Loucy (cell line): ENCODE measurements around the gene ACAP2.

ENCODE experiments used
- H2AFZ ChIP-seq: fragments of 200-600 bp; sonication (generic); 2 replicates; pipeline ENCODE4 v1.6.0; 2016; ENCODE audit warnings: antibody characterized with exemption, mild to moderate bottlenecking, low read length, moderate library complexity
- H3F3A ChIP-seq: fragments of 200-600 bp; 2 replicates; pipeline ENCODE4 v1.6.0; 2016; ENCODE audit warnings: antibody characterized with exemption, low read depth, mild to moderate bottlenecking
- H3K27me3 ChIP-seq: fragments of 200-600 bp; sonication (generic); 2 replicates; pipeline ENCODE4 v1.6.1; 2014; ENCODE audit warnings: low read length, mild to moderate bottlenecking; ENCODE audit not compliant: insufficient read depth, poor library complexity, severe bottlenecking
- H3K36me3 ChIP-seq: fragments of 200-600 bp; sonication (generic); 2 replicates; pipeline ENCODE4 v1.6.1; 2016; ENCODE audit warnings: low read length; ENCODE audit not compliant: insufficient read depth
- H3K4me1 ChIP-seq: fragments of 200-600 bp; sonication (generic); 2 replicates; pipeline ENCODE4 v1.5.1; 2014; ENCODE audit warnings: low read length, mild to moderate bottlenecking; ENCODE audit not compliant: insufficient read depth, poor library complexity, severe bottlenecking
- H3K4me2 ChIP-seq: fragments of 200-600 bp; sonication (generic); 2 replicates; pipeline ENCODE4 v1.6.0; 2014; ENCODE audit warnings: antibody characterized with exemption, low read length, low read depth, mild to moderate bottlenecking; ENCODE audit not compliant: poor library complexity, severe bottlenecking
- H3K4me3 ChIP-seq: fragments of 200-600 bp; sonication (generic); 2 replicates; pipeline ENCODE4 v1.5.1; 2014; ENCODE audit warnings: low read length, mild to moderate bottlenecking, mixed read lengths; ENCODE audit not compliant: poor library complexity, severe bottlenecking
- H3K79me2 ChIP-seq: fragments of 200-600 bp; sonication (generic); 2 replicates; pipeline ENCODE4 v1.6.1; 2014; ENCODE audit warnings: low read length; ENCODE audit not compliant: insufficient read depth
- H3K9ac ChIP-seq: fragments of 200-600 bp; sonication (generic); 2 replicates; pipeline ENCODE4 v1.6.0; 2014; ENCODE audit warnings: mild to moderate bottlenecking, low read depth, low read length, moderate library complexity; ENCODE audit not compliant: poor library complexity, severe bottlenecking
- H3K9me2 ChIP-seq: fragments of 200-600 bp; sonication (generic); replicated peaks from 2 replicates; pipeline ENCODE4 v1.6.1; 2016; ENCODE audit warnings: low read depth, low read length, mixed read lengths
- H3K9me3 ChIP-seq: fragments of 200-600 bp; sonication (generic); 2 replicates; pipeline ENCODE4 v1.6.1; 2014; ENCODE audit warnings: mild to moderate bottlenecking, antibody characterized with exemption, low read length, low read depth; ENCODE audit not compliant: insufficient read depth
- H4K20me1 ChIP-seq: fragments of 200-600 bp; sonication (generic); 2 replicates; pipeline ENCODE4 v1.6.0; 2014; ENCODE audit warnings: antibody characterized with exemption, low read length, mild to moderate bottlenecking; ENCODE audit not compliant: insufficient read depth, poor library complexity, severe bottlenecking
- EZH2phosphoT487 ChIP-seq: fragments of 200-600 bp; IDR thresholded peaks from 2 replicates; pipeline ENCODE4 v1.6.1; 2018; ENCODE audit warnings: antibody characterized with exemption, mild to moderate bottlenecking, moderate library complexity, borderline replicate concordance
- TF ChIP-seq, protein P1 (sequence below): fragments of 200-600 bp; sonication (generic); conservative IDR thresholded peaks from 2 replicates; pipeline ENCODE4 v1.5.1; 2014; ENCODE audit warnings: mild to moderate bottlenecking, antibody characterized with exemption, low read length

The ACAP2 gene

DNA sequence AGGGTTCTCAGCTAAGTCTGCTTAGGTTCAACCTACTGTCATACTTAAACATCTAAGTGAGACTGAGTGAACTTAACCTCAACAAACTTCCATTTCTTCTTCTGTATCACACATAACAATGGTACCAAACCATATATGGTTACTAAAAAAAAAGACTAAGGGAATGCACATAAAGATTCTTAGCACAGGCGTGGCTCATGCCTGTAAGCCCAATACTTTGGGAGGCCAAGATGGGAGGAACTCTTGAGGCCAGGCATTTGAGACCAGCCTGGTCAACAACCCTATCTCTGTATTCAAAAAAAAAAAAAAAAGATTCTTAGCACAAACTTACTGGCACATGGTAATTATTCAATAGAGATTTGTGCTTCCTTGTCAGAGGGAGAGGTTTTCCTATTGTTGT, 57.9 kb downstream of the ACAP2 start:
- H3K4me2 ChIP-seq: no peak overlapping the region

DNA sequence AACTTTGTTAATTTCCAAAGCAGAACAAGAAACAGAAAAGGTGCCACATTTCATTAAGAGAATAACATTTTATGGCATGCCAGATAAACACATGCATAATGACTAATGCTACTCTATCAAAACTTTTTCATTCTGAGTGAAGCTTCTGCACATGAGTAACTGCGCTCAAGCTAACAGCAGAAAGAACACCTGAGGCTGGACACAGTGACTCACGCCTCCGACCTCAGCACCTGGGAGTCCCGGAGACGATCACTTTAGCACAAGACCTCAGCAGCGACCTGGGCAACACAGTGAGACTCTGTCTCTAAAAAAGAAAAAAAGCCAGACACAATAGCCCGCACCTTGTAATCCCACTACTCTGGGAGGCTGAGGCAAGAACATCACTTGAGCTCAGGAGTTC, 70.6 kb downstream of the ACAP2 start:
- Histone ChIP-seq H3K4me1 (no peaks in the 10 kb centered on the region), H4K20me1 (no peaks in the 10 kb centered on the region), H3K4me3 (no peak overlapping the region), H3K79me2 (no peaks in the 10 kb centered on the region), H3K27me3 (no peaks in the 10 kb centered on the region), H3K36me3 (peaks cover 32% of the 10 kb centered on the region; the same call in 1 of the 2 replicates), H3K4me2 (no peak overlapping the region), H3F3A (no peaks in the 10 kb centered on the region), H3K9me3 (no peaks in the 10 kb centered on the region), H3K9ac (no peak overlapping the region), H2AFZ (no peak overlapping the region), H3K9me2 (no peaks in the 10 kb centered on the region)
- TF ChIP-seq EZH2phosphoT487: no peak
- TF ChIP-seq, protein P1, sequence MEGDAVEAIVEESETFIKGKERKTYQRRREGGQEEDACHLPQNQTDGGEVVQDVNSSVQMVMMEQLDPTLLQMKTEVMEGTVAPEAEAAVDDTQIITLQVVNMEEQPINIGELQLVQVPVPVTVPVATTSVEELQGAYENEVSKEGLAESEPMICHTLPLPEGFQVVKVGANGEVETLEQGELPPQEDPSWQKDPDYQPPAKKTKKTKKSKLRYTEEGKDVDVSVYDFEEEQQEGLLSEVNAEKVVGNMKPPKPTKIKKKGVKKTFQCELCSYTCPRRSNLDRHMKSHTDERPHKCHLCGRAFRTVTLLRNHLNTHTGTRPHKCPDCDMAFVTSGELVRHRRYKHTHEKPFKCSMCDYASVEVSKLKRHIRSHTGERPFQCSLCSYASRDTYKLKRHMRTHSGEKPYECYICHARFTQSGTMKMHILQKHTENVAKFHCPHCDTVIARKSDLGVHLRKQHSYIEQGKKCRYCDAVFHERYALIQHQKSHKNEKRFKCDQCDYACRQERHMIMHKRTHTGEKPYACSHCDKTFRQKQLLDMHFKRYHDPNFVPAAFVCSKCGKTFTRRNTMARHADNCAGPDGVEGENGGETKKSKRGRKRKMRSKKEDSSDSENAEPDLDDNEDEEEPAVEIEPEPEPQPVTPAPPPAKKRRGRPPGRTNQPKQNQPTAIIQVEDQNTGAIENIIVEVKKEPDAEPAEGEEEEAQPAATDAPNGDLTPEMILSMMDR: no peak

More for the DNA sequence above, 57.9 kb downstream of the ACAP2 start:
- H3K4me1 ChIP-seq: no peaks in the 10 kb centered on the region
- no peak overlapping the region for H3K9ac ChIP-seq
- no peaks in the 10 kb centered on the region for H3K9me3 ChIP-seq
- no peak overlapping the region for H2AFZ ChIP-seq
- no peaks in the 10 kb centered on the region for H3K27me3 ChIP-seq
- H3K36me3 ChIP-seq: peaks cover 32% of the 10 kb centered on the region; the same call in 1 of the 2 replicates
- peaks cover 5% of the 10 kb centered on the region for H4K20me1 ChIP-seq
- H3K9me2 ChIP-seq: no peaks in the 10 kb centered on the region
- TF ChIP-seq, protein P1: no peak
- TF ChIP-seq EZH2phosphoT487: no peak
- no peak overlapping the region for H3K4me3 ChIP-seq
- no peaks in the 10 kb centered on the region for H3F3A ChIP-seq
- peaks cover 11% of the 10 kb centered on the region; the same call in 1 of the 2 replicates for H3K79me2 ChIP-seq

DNA sequence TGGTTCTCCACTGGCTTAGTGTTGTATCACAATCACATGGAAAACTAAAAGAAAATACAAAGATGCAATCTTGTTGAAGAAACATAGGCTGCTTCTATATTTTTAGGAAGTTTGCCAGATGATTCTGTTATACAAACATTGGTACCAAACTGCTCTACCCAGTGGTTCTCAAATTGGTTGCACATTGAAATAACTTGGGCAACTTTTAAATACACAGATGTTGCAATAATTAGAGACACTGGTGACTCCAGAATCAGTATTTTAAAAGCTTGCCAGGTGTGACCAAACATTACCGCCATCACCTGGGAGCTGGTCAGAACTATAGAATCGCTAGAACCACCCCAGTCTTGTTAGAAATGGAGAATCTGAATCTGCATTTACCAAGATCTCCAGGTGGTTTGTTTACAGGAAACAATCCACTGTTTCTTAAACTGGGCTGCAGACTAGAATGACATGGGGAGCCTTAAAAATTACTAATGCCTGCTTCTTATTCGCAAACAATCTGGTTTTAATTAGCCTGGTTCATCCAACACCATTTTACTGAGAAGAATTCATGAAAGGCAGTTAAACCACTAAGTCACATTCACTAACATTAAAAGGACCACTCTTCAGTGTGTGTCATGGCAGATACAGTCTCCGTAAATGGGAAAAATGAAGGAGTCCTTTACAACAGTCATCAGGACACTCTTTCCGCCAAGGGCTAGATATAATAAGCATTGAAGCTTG, 76.5 kb downstream of the ACAP2 start:
- Histone ChIP-seq H3K4me2 (no peak overlapping the region), H3K9me2 (no peaks in the 10 kb centered on the region), H3K9me3 (no peaks in the 10 kb centered on the region), H3K4me1 (no peaks in the 10 kb centered on the region), H3K79me2 (0 out of 2 replicates have a peak, but pooled peaks cover 7% of the 10 kb centered on the region), H4K20me1 (no peaks in the 10 kb centered on the region), H3K27me3 (no peaks in the 10 kb centered on the region), H3K4me3 (no peak overlapping the region), H3F3A (no peaks in the 10 kb centered on the region), H2AFZ (no peak overlapping the region), H3K36me3 (peaks cover 19% of the 10 kb centered on the region; the same call in 1 of the 2 replicates), H3K9ac (no peak overlapping the region)
- no peak for TF ChIP-seq EZH2phosphoT487
- TF ChIP-seq, protein P1: no peak
